ENCODE data around the gene MFSD2A.
A peak's percentile ranks its signal among the peaks of the same experiment; 100 is the strongest.
"Not testable (repeated sequence)": the region's sequence is repeated elsewhere in the genome, so short reads cannot be mapped to it uniquely, and the experiment has no call there.

Gene MFSD2A

DNA sequence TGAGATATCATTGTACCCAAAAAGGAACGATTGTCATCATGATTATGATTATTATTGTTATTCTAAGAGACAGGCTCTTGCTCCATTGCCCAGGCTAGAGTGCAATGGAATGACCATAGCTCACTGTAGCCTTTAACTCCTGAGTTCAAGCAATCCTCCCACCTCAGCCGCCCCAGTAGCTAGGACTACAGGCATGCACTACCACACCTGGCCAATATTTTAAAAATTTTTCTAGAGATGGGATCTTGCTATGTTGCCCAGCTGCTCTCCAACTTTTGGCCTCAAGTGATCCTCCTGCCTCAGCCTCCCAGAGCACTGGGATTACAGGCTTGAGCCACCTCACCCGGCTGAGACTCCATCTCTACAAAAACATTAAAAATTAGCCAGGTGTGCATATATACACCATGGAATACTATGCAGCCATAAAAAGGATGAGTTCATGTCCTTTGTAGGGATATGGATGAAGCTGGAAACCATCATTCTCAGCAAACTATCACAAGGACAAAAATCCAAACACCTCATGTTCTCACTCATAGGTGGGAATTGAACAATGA lies 52.6 kb downstream of the MFSD2A start:
- DNase-seq: not testable (repeated sequence)

DNA sequence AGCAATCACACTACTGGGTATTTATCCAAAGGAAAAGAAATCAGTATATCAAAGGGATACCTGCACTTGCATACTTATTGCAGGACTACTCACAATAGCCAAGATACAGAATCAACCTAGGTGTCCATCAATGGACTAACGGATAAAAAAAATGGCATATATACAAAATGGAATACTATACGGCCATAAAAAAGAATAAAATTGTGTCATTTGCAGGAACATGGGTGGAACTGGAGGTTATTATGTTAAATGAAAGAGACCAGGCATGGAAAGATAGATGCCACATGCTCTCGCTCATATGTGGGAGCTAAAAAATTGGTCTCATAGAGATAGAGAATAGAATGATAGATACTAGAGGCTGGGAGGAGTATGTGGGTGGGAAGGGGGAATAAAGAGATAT lies 56.3 kb downstream of the MFSD2A start:
- DNase-seq: no peak

DNA sequence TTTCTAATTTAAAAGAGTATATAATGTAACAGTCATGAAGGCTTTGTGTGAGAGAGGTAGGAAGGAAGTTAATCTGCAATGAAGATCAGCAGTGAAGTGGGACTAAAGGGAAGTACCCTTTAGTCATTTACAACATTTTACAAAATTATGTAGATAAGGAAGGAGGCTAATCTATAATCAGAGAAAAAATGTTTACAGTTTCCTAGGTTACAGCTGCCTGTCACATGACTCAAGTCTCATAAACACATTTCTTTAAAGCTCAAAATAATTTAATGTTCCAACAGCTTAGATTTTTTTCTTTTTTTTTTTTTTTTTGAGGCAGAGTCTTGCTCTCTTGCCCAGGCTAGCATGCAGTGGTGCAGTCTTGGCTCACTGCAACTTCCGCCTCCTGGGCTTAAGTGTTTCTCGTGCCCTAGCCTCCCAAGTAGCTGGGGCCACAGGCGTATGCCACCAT lies 59.3 kb downstream of the MFSD2A start:
- DNase-seq: peak; percentile 83

DNA sequence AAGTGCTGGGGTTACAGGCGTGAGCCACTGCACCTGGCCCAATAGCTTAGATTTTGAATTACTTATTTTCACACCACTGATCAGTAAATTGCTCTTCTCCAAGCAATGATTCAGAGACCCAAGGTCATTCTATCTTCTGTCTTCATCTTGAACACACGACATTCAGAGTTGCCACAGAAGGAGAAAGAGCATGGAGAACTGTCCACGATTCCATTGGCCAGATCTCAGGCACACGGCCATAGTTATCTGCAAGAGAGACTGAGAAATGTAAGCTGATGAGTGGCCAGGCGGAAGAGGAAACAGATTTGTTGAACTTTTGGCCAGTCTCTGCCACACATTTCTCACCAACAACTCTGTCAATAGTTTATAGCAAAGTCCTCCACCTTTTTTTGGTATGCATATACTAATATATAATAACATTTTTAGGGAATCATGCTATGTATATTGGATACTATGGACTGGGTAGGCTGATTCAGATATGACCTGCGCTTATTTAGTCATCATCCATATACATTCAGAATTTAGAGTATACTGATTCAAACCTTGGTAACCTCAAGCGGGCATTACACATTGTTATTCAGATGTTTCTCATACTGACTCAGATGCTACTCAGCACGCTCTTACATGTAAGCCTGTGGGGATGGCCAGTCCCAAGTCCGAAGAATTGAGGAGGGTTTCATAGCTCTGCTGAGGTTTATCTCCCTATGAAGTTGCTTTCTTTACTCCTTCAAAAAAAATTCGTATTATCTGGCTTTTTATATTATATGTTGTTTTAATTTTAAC lies 60.1 kb downstream of the MFSD2A start:
- DNase-seq: no peak

DNA sequence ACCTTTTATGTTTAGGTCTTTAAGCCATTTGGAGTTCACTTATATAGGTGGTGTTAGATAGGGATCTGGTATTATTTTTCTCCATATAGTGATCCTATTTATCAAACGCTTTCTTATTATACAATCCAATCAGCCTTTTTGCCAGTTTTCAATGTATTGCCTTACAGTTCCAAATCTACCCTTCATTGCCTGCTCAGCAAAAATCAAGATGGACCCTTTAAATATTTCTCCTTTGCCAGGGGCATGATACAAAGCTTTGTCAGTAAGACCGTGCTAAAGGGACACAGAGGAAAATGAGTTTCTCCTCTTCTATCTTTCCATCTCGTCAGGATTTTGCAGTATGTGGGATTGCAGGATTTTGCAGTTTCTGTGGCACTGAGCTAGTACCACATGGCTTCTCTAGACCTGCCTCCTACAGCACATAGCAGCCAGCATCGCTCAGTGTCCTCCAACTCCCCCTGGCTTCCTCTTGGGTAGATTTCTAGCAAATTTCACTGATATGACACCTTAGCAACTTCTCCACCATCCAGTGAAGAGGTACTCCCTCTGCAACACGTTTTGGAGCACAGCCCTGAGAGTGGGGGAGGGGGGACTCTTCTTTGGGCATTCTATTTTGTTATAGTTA lies 63.1 kb downstream of the MFSD2A start:
- DNase-seq: no peak
